GM13977 (cell line): Measurements from ENCODE around the gene ARHGAP12.

ENCODE experiments used
- DNase-seq: peaks from one replicate; pipeline ENCODE4 v3.0.0; 2012; ENCODE audit warnings: low spot score
- CTCF ChIP-seq: IDR thresholded peaks from 2 replicates; pipeline ENCODE4 v1.5.1; 2012; ENCODE audit warnings: mild to moderate bottlenecking, control low read depth; ENCODE audit not compliant: insufficient read depth; ENCODE audit errors: extremely low read depth, missing control alignments
- in situ Hi-C: fragments of 300-500 bp; cut with MboI; formaldehyde crosslinking; loops from one replicate; pipeline ENCODE4 v1.12.0; 2022; ENCODE audit warnings: low sequenced_read_pairs, low pct_unique_long_range_greater_than_20kb, mixed read lengths, inconsistent platforms; ENCODE audit not compliant: unreplicated experiment

Gene ARHGAP12

GRCh38 chr10:31935678-31936077 lies 7.0 kb upstream of the ARHGAP12 start:
- TF ChIP-seq CTCF, result no peak
- in situ Hi-C loops, result no loop called here
- no peak for DNase-seq

GRCh38 chr10:31932838-31933237 lies 4.2 kb upstream of the ARHGAP12 start:
- in situ Hi-C loops, result no loop called here
- no peak for DNase-seq
- TF ChIP-seq CTCF, result no peak

GRCh38 chr10:31930856-31931255 lies 2.2 kb upstream of the ARHGAP12 start:
- DNase-seq, result no peak
- in situ Hi-C loops, result no loop called here
- no peak for TF ChIP-seq CTCF

- in situ Hi-C loops, result no loop called here
Observed at GRCh38 chr10:31930023-31930751, 1.6 kb upstream of the ARHGAP12 start.

GRCh38 chr10:31929261-31930022 lies 811 bp upstream of the ARHGAP12 start:
- TF ChIP-seq CTCF, result no peak
- in situ Hi-C loops, result no loop called here
- peak; percentile 44 for DNase-seq

More at GRCh38 chr10:31930023-31930751, 1.6 kb upstream of the ARHGAP12 start:
- TF ChIP-seq CTCF, result no peak
- DNase-seq, result peak; percentile 18

- peak; percentile 69 for DNase-seq
- TF ChIP-seq CTCF, result no peak
- in situ Hi-C loops, result no loop called here
Observed at GRCh38 chr10:31927884-31928548, 615 bp downstream of the ARHGAP12 start.
